HEK293 (cell line): ENCODE results near the gene PPT2.

Source experiments
- BCL11A ChIP-seq: fragments of 450-650 bp; formaldehyde crosslinking; IDR thresholded peaks from 2 replicates; pipeline ENCODE4 v1.5.1; 2016; ENCODE audit warnings: low read depth, missing biosample characterization, missing genetic modification characterization
- RBAK ChIP-seq: fragments of 450-650 bp; formaldehyde crosslinking; IDR thresholded peaks from 2 replicates; pipeline ENCODE4 v1.5.1; 2016; ENCODE audit warnings: missing biosample characterization, missing genetic modification characterization
- SCRT1 ChIP-seq: fragments of 450-650 bp; formaldehyde crosslinking; IDR thresholded peaks from 2 replicates; pipeline ENCODE4 v1.5.1; 2016; ENCODE audit warnings: missing biosample characterization, missing genetic modification characterization, borderline replicate concordance
- SP7 ChIP-seq: fragments of 450-650 bp; formaldehyde crosslinking; IDR thresholded peaks from 2 replicates; pipeline ENCODE4 v1.5.1; 2016; ENCODE audit warnings: missing biosample characterization, missing genetic modification characterization
- TCF7L2 ChIP-seq: IDR thresholded peaks from 2 replicates; pipeline ENCODE4 v1.6.1; 2011; ENCODE audit warnings: low read depth, mild to moderate bottlenecking, inconsistent platforms, low read length, moderate library complexity, borderline replicate concordance
- ZEB2 ChIP-seq: fragments of 450-650 bp; formaldehyde crosslinking; IDR thresholded peaks from 2 replicates; pipeline ENCODE4 v1.5.1; 2016; ENCODE audit warnings: missing biosample characterization, missing genetic modification characterization
- ZNF174 ChIP-seq: fragments of 450-650 bp; formaldehyde crosslinking; IDR thresholded peaks from 2 replicates; pipeline ENCODE4 v1.5.0; 2017; ENCODE audit warnings: missing biosample characterization, mild to moderate bottlenecking, missing genetic modification characterization
- ZNF654 ChIP-seq: fragments of 450-650 bp; formaldehyde crosslinking; IDR thresholded peaks from 2 replicates; pipeline ENCODE4 v1.5.1; 2016; ENCODE audit warnings: low read depth, missing biosample characterization, missing genetic modification characterization
- ZNF830 ChIP-seq: fragments of 450-650 bp; IDR thresholded peaks from 2 replicates; pipeline ENCODE4 v1.5.0; 2018; ENCODE audit warnings: missing biosample characterization, missing genetic modification characterization, low read depth, mild to moderate bottlenecking, moderate library complexity
- ZSCAN30 ChIP-seq: fragments of 450-650 bp; IDR thresholded peaks from 2 replicates; pipeline ENCODE4 v1.5.1; 2018; ENCODE audit warnings: missing biosample characterization, mild to moderate bottlenecking, missing genetic modification characterization, moderate library complexity
- TF ChIP-seq, protein P1 (sequence below): fragments of 450-650 bp; formaldehyde crosslinking; IDR thresholded peaks from 2 replicates; pipeline ENCODE4 v1.5.1; 2016; ENCODE audit warnings: missing biosample characterization, missing genetic modification characterization
- TF ChIP-seq, protein P2 (sequence below): fragments of 450-650 bp; formaldehyde crosslinking; IDR thresholded peaks from 2 replicates; pipeline ENCODE4 v1.5.1; 2017; ENCODE audit warnings: missing biosample characterization, missing genetic modification characterization
- TF ChIP-seq, protein P3 (sequence below): fragments of 450-650 bp; formaldehyde crosslinking; IDR thresholded peaks from 2 replicates; pipeline ENCODE4 v1.5.1; 2016; ENCODE audit warnings: missing biosample characterization, missing genetic modification characterization

DNA sequence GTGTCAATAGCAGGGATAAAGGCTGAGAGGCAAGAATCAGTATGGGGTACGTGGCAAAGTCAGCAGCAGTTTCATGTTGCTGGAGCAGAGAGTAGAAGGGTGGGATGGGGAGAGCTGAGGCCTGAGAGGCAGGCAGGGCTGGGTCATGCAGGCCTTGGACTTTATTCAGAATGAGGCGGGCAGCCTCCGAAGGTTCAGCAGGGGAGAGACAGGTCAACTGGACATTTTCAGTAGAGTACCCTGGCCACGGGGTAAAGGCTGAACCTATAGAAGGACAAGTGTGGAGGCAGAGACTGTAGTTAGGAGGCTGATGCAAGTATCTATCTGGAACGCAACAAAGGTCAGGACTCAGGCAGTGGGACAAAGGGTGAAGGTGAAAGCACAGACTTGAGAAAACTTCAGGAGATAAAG is 56.3 kb downstream of the PPT2 start:
- TF ChIP-seq, protein P1, sequence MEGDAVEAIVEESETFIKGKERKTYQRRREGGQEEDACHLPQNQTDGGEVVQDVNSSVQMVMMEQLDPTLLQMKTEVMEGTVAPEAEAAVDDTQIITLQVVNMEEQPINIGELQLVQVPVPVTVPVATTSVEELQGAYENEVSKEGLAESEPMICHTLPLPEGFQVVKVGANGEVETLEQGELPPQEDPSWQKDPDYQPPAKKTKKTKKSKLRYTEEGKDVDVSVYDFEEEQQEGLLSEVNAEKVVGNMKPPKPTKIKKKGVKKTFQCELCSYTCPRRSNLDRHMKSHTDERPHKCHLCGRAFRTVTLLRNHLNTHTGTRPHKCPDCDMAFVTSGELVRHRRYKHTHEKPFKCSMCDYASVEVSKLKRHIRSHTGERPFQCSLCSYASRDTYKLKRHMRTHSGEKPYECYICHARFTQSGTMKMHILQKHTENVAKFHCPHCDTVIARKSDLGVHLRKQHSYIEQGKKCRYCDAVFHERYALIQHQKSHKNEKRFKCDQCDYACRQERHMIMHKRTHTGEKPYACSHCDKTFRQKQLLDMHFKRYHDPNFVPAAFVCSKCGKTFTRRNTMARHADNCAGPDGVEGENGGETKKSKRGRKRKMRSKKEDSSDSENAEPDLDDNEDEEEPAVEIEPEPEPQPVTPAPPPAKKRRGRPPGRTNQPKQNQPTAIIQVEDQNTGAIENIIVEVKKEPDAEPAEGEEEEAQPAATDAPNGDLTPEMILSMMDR, result no peak
- TF ChIP-seq TCF7L2 (no peak), BCL11A (no peak), ZSCAN30 (tag by site-specific recombination) (no peak), SCRT1 (tag by site-specific recombination) (no peak), RBAK (tag by site-specific recombination) (no peak), SP7 (tag by site-specific recombination) (no peak), ZEB2 (tag by site-specific recombination) (no peak), ZNF174 (tag by site-specific recombination) (no peak), ZNF830 (tag by site-specific recombination) (no peak), ZNF654 (tag by site-specific recombination) (no peak)
- TF ChIP-seq, protein P2, sequence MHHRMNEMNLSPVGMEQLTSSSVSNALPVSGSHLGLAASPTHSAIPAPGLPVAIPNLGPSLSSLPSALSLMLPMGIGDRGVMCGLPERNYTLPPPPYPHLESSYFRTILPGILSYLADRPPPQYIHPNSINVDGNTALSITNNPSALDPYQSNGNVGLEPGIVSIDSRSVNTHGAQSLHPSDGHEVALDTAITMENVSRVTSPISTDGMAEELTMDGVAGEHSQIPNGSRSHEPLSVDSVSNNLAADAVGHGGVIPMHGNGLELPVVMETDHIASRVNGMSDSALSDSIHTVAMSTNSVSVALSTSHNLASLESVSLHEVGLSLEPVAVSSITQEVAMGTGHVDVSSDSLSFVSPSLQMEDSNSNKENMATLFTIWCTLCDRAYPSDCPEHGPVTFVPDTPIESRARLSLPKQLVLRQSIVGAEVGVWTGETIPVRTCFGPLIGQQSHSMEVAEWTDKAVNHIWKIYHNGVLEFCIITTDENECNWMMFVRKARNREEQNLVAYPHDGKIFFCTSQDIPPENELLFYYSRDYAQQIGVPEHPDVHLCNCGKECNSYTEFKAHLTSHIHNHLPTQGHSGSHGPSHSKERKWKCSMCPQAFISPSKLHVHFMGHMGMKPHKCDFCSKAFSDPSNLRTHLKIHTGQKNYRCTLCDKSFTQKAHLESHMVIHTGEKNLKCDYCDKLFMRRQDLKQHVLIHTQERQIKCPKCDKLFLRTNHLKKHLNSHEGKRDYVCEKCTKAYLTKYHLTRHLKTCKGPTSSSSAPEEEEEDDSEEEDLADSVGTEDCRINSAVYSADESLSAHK (tag by site-specific recombination), result no peak
- TF ChIP-seq, protein P3, sequence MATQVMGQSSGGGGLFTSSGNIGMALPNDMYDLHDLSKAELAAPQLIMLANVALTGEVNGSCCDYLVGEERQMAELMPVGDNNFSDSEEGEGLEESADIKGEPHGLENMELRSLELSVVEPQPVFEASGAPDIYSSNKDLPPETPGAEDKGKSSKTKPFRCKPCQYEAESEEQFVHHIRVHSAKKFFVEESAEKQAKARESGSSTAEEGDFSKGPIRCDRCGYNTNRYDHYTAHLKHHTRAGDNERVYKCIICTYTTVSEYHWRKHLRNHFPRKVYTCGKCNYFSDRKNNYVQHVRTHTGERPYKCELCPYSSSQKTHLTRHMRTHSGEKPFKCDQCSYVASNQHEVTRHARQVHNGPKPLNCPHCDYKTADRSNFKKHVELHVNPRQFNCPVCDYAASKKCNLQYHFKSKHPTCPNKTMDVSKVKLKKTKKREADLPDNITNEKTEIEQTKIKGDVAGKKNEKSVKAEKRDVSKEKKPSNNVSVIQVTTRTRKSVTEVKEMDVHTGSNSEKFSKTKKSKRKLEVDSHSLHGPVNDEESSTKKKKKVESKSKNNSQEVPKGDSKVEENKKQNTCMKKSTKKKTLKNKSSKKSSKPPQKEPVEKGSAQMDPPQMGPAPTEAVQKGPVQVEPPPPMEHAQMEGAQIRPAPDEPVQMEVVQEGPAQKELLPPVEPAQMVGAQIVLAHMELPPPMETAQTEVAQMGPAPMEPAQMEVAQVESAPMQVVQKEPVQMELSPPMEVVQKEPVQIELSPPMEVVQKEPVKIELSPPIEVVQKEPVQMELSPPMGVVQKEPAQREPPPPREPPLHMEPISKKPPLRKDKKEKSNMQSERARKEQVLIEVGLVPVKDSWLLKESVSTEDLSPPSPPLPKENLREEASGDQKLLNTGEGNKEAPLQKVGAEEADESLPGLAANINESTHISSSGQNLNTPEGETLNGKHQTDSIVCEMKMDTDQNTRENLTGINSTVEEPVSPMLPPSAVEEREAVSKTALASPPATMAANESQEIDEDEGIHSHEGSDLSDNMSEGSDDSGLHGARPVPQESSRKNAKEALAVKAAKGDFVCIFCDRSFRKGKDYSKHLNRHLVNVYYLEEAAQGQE, result no peak
